ENCODE data around the gene HIVEP3. TPM values are rescaled to one million over a fixed set of nuclear protein-coding genes. Genes with fewer than 3 reads are reported as not detected.

Gene HIVEP3
- total RNA-seq, 1 donor from 2014 or later, result 8.9 TPM

DNA sequence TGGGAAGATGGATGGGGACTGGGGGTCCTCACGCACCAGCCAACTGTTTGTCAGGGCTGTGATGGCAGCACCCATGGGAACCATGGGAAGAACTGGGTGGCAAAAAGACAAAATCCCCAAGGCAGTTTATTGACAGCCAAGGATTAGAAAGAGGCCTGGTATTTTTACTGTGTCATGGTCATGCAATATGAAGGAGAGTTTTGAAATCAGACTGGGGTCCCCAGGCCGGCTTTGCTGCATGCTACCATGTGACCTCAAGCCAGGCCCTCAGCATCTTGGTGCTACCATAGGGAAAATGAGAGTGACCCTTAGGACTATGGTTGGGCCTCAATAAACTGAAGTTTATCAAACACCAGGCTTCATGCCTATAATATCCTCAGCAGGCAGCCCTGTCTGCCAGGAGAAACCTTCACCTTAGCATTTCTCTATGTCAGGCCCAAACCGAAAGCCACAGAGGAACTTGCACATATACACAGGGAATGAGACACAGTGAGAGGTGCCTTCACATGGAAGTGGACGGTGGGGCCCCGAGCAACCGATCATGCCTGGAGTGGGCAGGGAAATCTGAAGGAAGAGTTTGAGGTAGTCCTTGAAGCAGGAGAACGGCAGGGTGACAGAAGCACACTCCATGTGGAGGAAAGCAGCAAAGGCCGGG is 203.2 kb downstream of the HIVEP3 start:
- peaks cover 2% of the 10 kb centered on the region for H3K36me3 Mint-ChIP-seq (ENCODE audit: low read depth, unreplicated experiment)
- H3K4me2 ChIP-seq (ENCODE audit: low read length), result no peak overlapping the region
- H3K27ac ChIP-seq (ENCODE audit: low read depth, low read length), result no peak overlapping the region
- no peak for FAIRE-seq
- no peaks in the 10 kb centered on the region for H3K9me3 ChIP-seq (ENCODE audit: insufficient read depth, low read depth, low read length)
- H2AFZ ChIP-seq (ENCODE audit: low read depth, low read length), result no peak overlapping the region
- H3K9ac ChIP-seq (ENCODE audit: low read length), result peak overlapping the region; percentile 72
- H3K4me1 ChIP-seq (ENCODE audit: insufficient read depth, low read length), result peaks cover 26% of the 10 kb centered on the region
- no peaks in the 10 kb centered on the region for H3K27me3 ChIP-seq (ENCODE audit: insufficient read depth, low read length)
- DNase-seq (ENCODE audit: low read depth), result no peak
- no peak overlapping the region for H3K4me3 Mint-ChIP-seq (ENCODE audit: unreplicated experiment)
- no peak overlapping the region for H3K4me3 ChIP-seq (ENCODE audit: insufficient read depth, low read depth, low read length)
- H3K27me3 Mint-ChIP-seq (ENCODE audit: low read depth, unreplicated experiment), result peaks cover 8% of the 10 kb centered on the region
- H3K9me3 Mint-ChIP-seq (ENCODE audit: unreplicated experiment), result peaks cover 4% of the 10 kb centered on the region
- no peaks in the 10 kb centered on the region for H4K20me1 ChIP-seq (ENCODE audit: insufficient read depth, low read length)
- H3K79me2 ChIP-seq (ENCODE audit: insufficient read depth, low read length), result no peaks in the 10 kb centered on the region
- TF ChIP-seq EZH2 (IDR thresholded peaks at IDR 0.05; ENCODE audit: insufficient read depth, low read length) (no peak), CTCF (IDR thresholded peaks at IDR 0.05; ENCODE audit: insufficient read depth, low read depth, low read length) (no peak)
- H3K36me3 ChIP-seq (ENCODE audit: insufficient read depth, low read length), result no peaks in the 10 kb centered on the region
- H3K4me1 Mint-ChIP-seq (ENCODE audit: low read depth, unreplicated experiment), result peaks cover 21% of the 10 kb centered on the region
- H3K27ac Mint-ChIP-seq (ENCODE audit: unreplicated experiment), result no peak overlapping the region

GRCh38 chr1:41714638-41715389 is 203.9 kb downstream of the HIVEP3 start:
- Mint-ChIP-seq H3K36me3 (ENCODE audit: low read depth, unreplicated experiment) (peaks cover 2% of the 10 kb centered on the region), H3K27me3 (ENCODE audit: low read depth, unreplicated experiment) (peaks cover 15% of the 10 kb centered on the region), H3K4me1 (ENCODE audit: low read depth, unreplicated experiment) (peaks cover 21% of the 10 kb centered on the region), H3K9me3 (ENCODE audit: unreplicated experiment) (peaks cover 4% of the 10 kb centered on the region), H3K27ac (ENCODE audit: unreplicated experiment) (peak overlapping the region; percentile 88), H3K4me3 (ENCODE audit: unreplicated experiment) (no peak overlapping the region)
- H3K4me1 ChIP-seq (ENCODE audit: insufficient read depth, low read length), result peaks cover 26% of the 10 kb centered on the region
- no peaks in the 10 kb centered on the region for H3K36me3 ChIP-seq (ENCODE audit: insufficient read depth, low read length)
- no peaks in the 10 kb centered on the region for H3K79me2 ChIP-seq (ENCODE audit: insufficient read depth, low read length)
- peak overlapping the region; percentile 72 for H3K9ac ChIP-seq (ENCODE audit: low read length)
- FAIRE-seq (no peak), DNase-seq (ENCODE audit: low read depth) (peak; percentile 13)
- H3K4me3 ChIP-seq (ENCODE audit: insufficient read depth, low read depth, low read length), result no peak overlapping the region
- peak overlapping the region; percentile 83 for H3K4me2 ChIP-seq (ENCODE audit: low read length)
- peak overlapping the region; percentile 90 for H3K27ac ChIP-seq (ENCODE audit: low read depth, low read length)
- no peaks in the 10 kb centered on the region for H3K9me3 ChIP-seq (ENCODE audit: insufficient read depth, low read depth, low read length)
- TF ChIP-seq EZH2 (IDR thresholded peaks at IDR 0.05; ENCODE audit: insufficient read depth, low read length), result no peak
- no peak for TF ChIP-seq CTCF (IDR thresholded peaks at IDR 0.05; ENCODE audit: insufficient read depth, low read depth, low read length)
- H4K20me1 ChIP-seq (ENCODE audit: insufficient read depth, low read length), result no peaks in the 10 kb centered on the region
- no peak overlapping the region for H2AFZ ChIP-seq (ENCODE audit: low read depth, low read length)
- H3K27me3 ChIP-seq (ENCODE audit: insufficient read depth, low read length), result no peaks in the 10 kb centered on the region

Measured in astrocyte (in vitro differentiated cells and primary cell).